Mucosa of stomach (tissue), 1 donor: ENCODE measurements around the gene AEBP2.

Source experiments
- H3K27me3 ChIP-seq: one replicate; pipeline ENCODE4 v1.7.0; 2013; ENCODE audit warnings: mild to moderate bottlenecking, low read length; ENCODE audit not compliant: control insufficient read depth, insufficient read depth
- H3K36me3 ChIP-seq: one replicate; pipeline ENCODE4 v1.7.0; 2013; ENCODE audit warnings: low read length; ENCODE audit not compliant: control insufficient read depth, insufficient read depth
- H3K4me1 ChIP-seq: one replicate; pipeline ENCODE4 v1.7.0; 2013; ENCODE audit warnings: mild to moderate bottlenecking, low read length; ENCODE audit not compliant: control insufficient read depth, insufficient read depth
- H3K4me3 ChIP-seq: one replicate; pipeline ENCODE4 v1.7.0; 2013; ENCODE audit warnings: low read length
- H3K9ac ChIP-seq: one replicate; pipeline ENCODE4 v1.7.0; 2013; ENCODE audit warnings: mild to moderate bottlenecking, low read length, moderate library complexity
- H3K9me3 ChIP-seq: one replicate; pipeline ENCODE4 v1.7.0; 2013; ENCODE audit warnings: mild to moderate bottlenecking, low read length, moderate library complexity; ENCODE audit not compliant: control insufficient read depth
- donor health status: Pancreatic carcinoma.

AEBP2 gene

GRCh38 chr12:19447386-19447785 lies 8.1 kb downstream of the AEBP2 start:
- Histone ChIP-seq H3K36me3 (no peaks in the 10 kb centered on the region), H3K9ac (no peak overlapping the region), H3K9me3 (no peaks in the 10 kb centered on the region), H3K4me1 (no peaks in the 10 kb centered on the region), H3K4me3 (no peak overlapping the region), H3K27me3 (no peaks in the 10 kb centered on the region)

- H3K36me3 ChIP-seq, result no peaks in the 10 kb centered on the region
- H3K9me3 ChIP-seq, result no peaks in the 10 kb centered on the region
- no peak overlapping the region for H3K9ac ChIP-seq
- no peaks in the 10 kb centered on the region for H3K4me1 ChIP-seq
- H3K27me3 ChIP-seq, result no peaks in the 10 kb centered on the region
- no peak overlapping the region for H3K4me3 ChIP-seq
Measured at GRCh38 chr12:19449814-19450213, 10.5 kb downstream of the AEBP2 start.

GRCh38 chr12:19450362-19450761 lies 11.1 kb downstream of the AEBP2 start:
- Histone ChIP-seq H3K36me3 (no peaks in the 10 kb centered on the region), H3K9ac (no peak overlapping the region), H3K4me3 (no peak overlapping the region), H3K9me3 (no peaks in the 10 kb centered on the region), H3K4me1 (no peaks in the 10 kb centered on the region), H3K27me3 (no peaks in the 10 kb centered on the region)

DNA sequence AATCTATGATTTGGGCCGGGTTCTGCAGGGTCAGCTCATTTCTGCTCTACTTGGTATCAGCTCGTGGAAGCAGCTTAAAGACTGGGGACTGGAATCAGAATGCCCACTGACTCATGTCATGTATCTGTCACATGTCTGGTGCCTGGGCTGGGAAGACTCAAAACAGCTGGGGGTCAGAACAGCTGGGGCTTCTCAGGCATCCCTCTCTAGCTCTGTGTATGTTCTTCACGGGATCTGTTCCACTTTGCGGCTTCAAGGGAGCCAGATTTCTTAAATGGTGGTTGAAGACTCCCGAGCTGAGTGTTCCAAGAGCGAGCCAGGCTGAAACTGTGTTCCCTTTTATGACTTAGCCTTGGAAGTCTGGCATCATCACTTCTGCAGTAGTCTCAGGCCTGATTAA lies 11.9 kb downstream of the AEBP2 start:
- H3K27me3 ChIP-seq, result no peaks in the 10 kb centered on the region
- no peaks in the 10 kb centered on the region for H3K9me3 ChIP-seq
- no peaks in the 10 kb centered on the region for H3K4me1 ChIP-seq
- no peak overlapping the region for H3K9ac ChIP-seq
- no peak overlapping the region for H3K4me3 ChIP-seq
- no peaks in the 10 kb centered on the region for H3K36me3 ChIP-seq

GRCh38 chr12:19453961-19454360 lies 14.7 kb downstream of the AEBP2 start:
- Histone ChIP-seq H3K9ac (no peak overlapping the region), H3K9me3 (no peaks in the 10 kb centered on the region), H3K27me3 (no peaks in the 10 kb centered on the region), H3K36me3 (no peaks in the 10 kb centered on the region), H3K4me3 (no peak overlapping the region), H3K4me1 (no peaks in the 10 kb centered on the region)

- no peak overlapping the region for H3K4me3 ChIP-seq
- no peaks in the 10 kb centered on the region for H3K36me3 ChIP-seq
- H3K9me3 ChIP-seq, result no peaks in the 10 kb centered on the region
- no peaks in the 10 kb centered on the region for H3K4me1 ChIP-seq
- H3K9ac ChIP-seq, result no peak overlapping the region
- H3K27me3 ChIP-seq, result no peaks in the 10 kb centered on the region
Measured at GRCh38 chr12:19454837-19455236, 15.5 kb downstream of the AEBP2 start.

DNA sequence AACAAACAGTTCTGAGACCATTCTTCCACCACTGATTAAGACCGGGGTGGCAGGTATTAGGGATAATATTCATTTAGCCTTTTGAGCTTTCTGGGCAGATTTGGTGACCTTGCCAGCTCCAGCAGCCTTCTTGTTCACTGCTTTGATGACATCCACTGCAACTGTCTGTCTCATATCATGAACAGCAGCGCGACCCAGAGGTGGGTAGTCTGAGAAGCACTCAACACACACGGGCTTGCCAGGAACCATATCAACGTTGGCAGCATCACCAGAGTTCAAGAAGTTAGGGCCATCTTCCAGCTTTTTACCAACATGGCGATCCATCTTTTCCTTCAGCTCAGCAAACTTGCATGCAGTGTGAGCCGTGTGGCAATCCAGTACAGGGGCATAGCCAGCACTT lies 16.9 kb downstream of the AEBP2 start:
- Histone ChIP-seq H3K36me3 (no peaks in the 10 kb centered on the region), H3K9me3 (no peaks in the 10 kb centered on the region), H3K4me3 (no peak overlapping the region), H3K9ac (no peak overlapping the region), H3K4me1 (no peaks in the 10 kb centered on the region), H3K27me3 (no peaks in the 10 kb centered on the region)

DNA sequence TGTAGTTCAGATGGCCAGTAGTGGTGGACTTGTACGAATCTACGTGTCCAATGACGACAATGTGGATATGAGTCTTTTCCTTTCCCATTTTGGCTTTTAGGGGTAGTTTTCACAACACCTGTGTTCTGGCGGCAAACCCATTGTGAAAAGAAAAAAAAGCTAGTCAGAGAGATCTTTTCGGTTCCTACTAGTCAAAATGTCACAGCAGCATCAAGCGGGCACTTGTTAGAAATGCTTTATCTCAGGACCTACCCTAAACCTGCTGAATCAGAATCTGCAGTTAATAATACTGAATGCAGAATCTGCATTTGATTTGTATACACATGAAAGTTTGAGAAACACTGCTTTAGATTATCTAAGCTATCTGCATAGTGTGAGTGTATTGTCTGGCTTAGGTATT lies 18.3 kb downstream of the AEBP2 start:
- H3K9me3 ChIP-seq, result no peaks in the 10 kb centered on the region
- H3K27me3 ChIP-seq, result no peaks in the 10 kb centered on the region
- no peaks in the 10 kb centered on the region for H3K4me1 ChIP-seq
- H3K36me3 ChIP-seq, result no peaks in the 10 kb centered on the region
- H3K4me3 ChIP-seq, result no peak overlapping the region
- no peak overlapping the region for H3K9ac ChIP-seq

DNA sequence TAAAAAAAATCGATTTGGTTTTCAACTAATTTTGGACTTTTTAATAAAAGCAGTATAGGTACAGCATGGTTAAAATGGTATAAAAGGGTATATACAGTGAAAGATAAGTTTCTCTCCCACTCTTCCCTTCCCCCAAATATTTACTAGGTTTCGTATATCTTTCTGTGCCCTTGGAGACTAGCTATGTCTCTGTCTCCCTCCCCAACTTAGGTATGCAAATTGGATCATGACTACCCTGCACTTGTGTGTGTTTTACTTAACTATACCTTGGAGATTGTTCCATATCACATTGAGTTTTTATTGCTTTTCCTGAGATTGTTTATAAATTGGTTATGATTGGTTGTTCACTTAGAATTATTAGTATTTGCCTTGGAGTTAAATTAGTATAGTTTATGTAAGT lies 19.4 kb downstream of the AEBP2 start:
- Histone ChIP-seq H3K9me3 (no peaks in the 10 kb centered on the region), H3K4me1 (no peaks in the 10 kb centered on the region), H3K27me3 (no peaks in the 10 kb centered on the region), H3K36me3 (no peaks in the 10 kb centered on the region), H3K9ac (no peak overlapping the region), H3K4me3 (no peak overlapping the region)

DNA sequence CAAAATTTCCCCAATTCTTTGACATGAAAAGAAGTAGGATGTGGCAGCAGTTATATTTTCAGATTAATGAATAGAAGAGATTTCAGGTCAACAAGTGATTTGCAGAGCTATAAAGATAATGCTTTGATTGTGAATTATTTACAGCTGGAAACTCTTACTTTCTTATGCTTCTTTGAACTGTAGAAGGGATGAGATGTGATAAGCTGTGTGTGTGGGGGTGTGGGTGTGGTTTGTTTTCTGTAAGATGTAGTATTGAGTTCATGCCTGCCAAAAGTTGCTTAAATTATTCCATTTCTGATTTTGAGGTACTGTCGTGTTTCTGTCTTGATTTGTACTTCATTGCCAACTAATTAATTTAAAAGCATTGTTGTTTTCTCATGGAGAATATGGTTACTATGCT lies 22.7 kb downstream of the AEBP2 start:
- Histone ChIP-seq H3K9ac (no peak overlapping the region), H3K36me3 (no peaks in the 10 kb centered on the region)

DNA sequence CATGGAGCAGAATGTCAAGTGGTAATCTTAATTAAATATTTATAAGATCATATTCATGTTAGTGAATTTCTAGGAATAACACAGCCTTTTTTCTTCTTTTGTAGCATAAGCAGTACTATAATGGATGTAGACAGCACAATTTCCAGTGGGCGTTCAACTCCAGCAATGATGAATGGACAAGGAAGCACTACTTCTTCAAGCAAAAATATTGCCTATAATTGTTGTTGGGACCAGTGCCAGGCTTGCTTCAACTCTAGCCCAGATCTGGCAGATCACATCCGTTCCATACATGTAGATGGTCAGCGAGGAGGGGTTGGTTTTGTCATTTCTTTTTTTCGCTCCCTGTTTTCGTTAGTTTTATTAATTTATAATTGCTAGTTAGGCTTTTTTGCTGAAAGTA lies 23.1 kb downstream of the AEBP2 start:
- no peak overlapping the region for H3K9ac ChIP-seq
- H3K4me3 ChIP-seq, result no peak overlapping the region
- H3K36me3 ChIP-seq, result no peaks in the 10 kb centered on the region
- no peaks in the 10 kb centered on the region for H3K4me1 ChIP-seq
- no peaks in the 10 kb centered on the region for H3K27me3 ChIP-seq
- H3K9me3 ChIP-seq, result no peaks in the 10 kb centered on the region

More for the DNA sequence above, 22.7 kb downstream of the AEBP2 start:
- H3K4me1 ChIP-seq, result no peaks in the 10 kb centered on the region
- no peaks in the 10 kb centered on the region for H3K9me3 ChIP-seq
- no peaks in the 10 kb centered on the region for H3K27me3 ChIP-seq
- no peak overlapping the region for H3K4me3 ChIP-seq

- H3K4me1 ChIP-seq, result no peaks in the 10 kb centered on the region
- no peak overlapping the region for H3K9ac ChIP-seq
- no peaks in the 10 kb centered on the region for H3K27me3 ChIP-seq
- H3K36me3 ChIP-seq, result no peaks in the 10 kb centered on the region
- no peak overlapping the region for H3K4me3 ChIP-seq
- no peaks in the 10 kb centered on the region for H3K9me3 ChIP-seq
Measured at GRCh38 chr12:19464192-19464580, 24.9 kb downstream of the AEBP2 start.

GRCh38 chr12:19465711-19466110 lies 26.4 kb downstream of the AEBP2 start:
- H3K36me3 ChIP-seq, result no peaks in the 10 kb centered on the region
- H3K9ac ChIP-seq, result no peak overlapping the region
- no peaks in the 10 kb centered on the region for H3K9me3 ChIP-seq
- no peak overlapping the region for H3K4me3 ChIP-seq
- no peaks in the 10 kb centered on the region for H3K4me1 ChIP-seq
- no peaks in the 10 kb centered on the region for H3K27me3 ChIP-seq
